Measurements from ENCODE around the gene OR56B1.
"Not testable (repeated sequence)": the region's sequence is repeated elsewhere in the genome, so short reads cannot be mapped to it uniquely, and the experiment has no call there.

Gene OR56B1

GRCh38 chr11:5736396-5736795 is at the start of gene OR56B1:
Gene OR56B1, plus strand, starts transcription at chr11:5736448. Its CDS starts 69 bp downstream, at chr11:5736517.
- DNase-seq (ENCODE audit: low read depth): no peak

GRCh38 chr11:5688482-5688881 is 47.8 kb upstream of the OR56B1 start:
- DNase-seq (ENCODE audit: low read depth): no peak

GRCh38 chr11:5689551-5689983 is 46.7 kb upstream of the OR56B1 start, which contains the start of gene TRIM22:
Gene TRIM22, plus strand, starts transcription at chr11:5689790. Its CDS starts 6,443 bp downstream, at chr11:5696233.
- DNase-seq (ENCODE audit: low read depth): no peak

- no peak for DNase-seq (ENCODE audit: low read depth)
Observed at GRCh38 chr11:5690216-5690615, 46.0 kb upstream of the OR56B1 start.

- DNase-seq (ENCODE audit: low read depth): no peak
Observed at GRCh38 chr11:5690736-5691135, 45.5 kb upstream of the OR56B1 start.

GRCh38 chr11:5691238-5691963 is 44.8 kb upstream of the OR56B1 start:
- DNase-seq (ENCODE audit: low read depth): not testable (repeated sequence)

- DNase-seq (ENCODE audit: low read depth): no peak
Observed at GRCh38 chr11:5691964-5692361, 44.3 kb upstream of the OR56B1 start.

- no peak for DNase-seq (ENCODE audit: low read depth)
Observed at GRCh38 chr11:5694642-5695041, 41.6 kb upstream of the OR56B1 start.

GRCh38 chr11:5695580-5695979 is 40.7 kb upstream of the OR56B1 start:
- no peak for DNase-seq (ENCODE audit: low read depth)

- no peak for DNase-seq (ENCODE audit: low read depth)
Observed at GRCh38 chr11:5696210-5696609, 40.0 kb upstream of the OR56B1 start.

GRCh38 chr11:5698281-5698680 is 38.0 kb upstream of the OR56B1 start:
- no peak for DNase-seq (ENCODE audit: low read depth)

GRCh38 chr11:5700421-5701054 is 35.7 kb upstream of the OR56B1 start:
- DNase-seq (ENCODE audit: low read depth): no peak

GRCh38 chr11:5701055-5701577 is 35.1 kb upstream of the OR56B1 start:
- no peak for DNase-seq (ENCODE audit: low read depth)

- no peak for DNase-seq (ENCODE audit: low read depth)
Observed at GRCh38 chr11:5703741-5704536, 32.3 kb upstream of the OR56B1 start.

- DNase-seq (ENCODE audit: low read depth): no peak
Observed at GRCh38 chr11:5705688-5706087, 30.6 kb upstream of the OR56B1 start.

- DNase-seq (ENCODE audit: low read depth): no peak
Observed at GRCh38 chr11:5712507-5712906, 23.7 kb upstream of the OR56B1 start.

- DNase-seq (ENCODE audit: low read depth): no peak
Observed at GRCh38 chr11:5713695-5714094, 22.6 kb upstream of the OR56B1 start.

GRCh38 chr11:5716518-5716917 is 19.7 kb upstream of the OR56B1 start:
- DNase-seq (ENCODE audit: low read depth): not testable (repeated sequence)

- DNase-seq (ENCODE audit: low read depth): no peak
Observed at GRCh38 chr11:5719703-5720495, 16.3 kb upstream of the OR56B1 start.

GRCh38 chr11:5722622-5723021 is 13.6 kb upstream of the OR56B1 start:
- DNase-seq (ENCODE audit: low read depth): no peak

- DNase-seq (ENCODE audit: low read depth): no peak
Observed at GRCh38 chr11:5726351-5726750, 9.9 kb upstream of the OR56B1 start.

GRCh38 chr11:5727691-5728090 is 8.6 kb upstream of the OR56B1 start:
- DNase-seq (ENCODE audit: low read depth): no peak

Data from stimulated activated CD8-positive, alpha-beta memory T cell treated with anti-CD3 and anti-CD28 coated beads, Interleukin-7, amount 100 ng/mL, for 24 hours (primary cell).